HepG2 (cell line): ENCODE data around the gene THEM5. TPM values are rescaled to one million over a fixed set of nuclear protein-coding genes. Genes with fewer than 3 reads are reported as not detected.

ENCODE experiments used
- CC2D1A ChIP-seq: sonication (generic); formaldehyde crosslinking; IDR thresholded peaks from 2 replicates; pipeline ENCODE4 v1.8.1; 2023; ENCODE audit warnings: mild to moderate bottlenecking, missing genetic modification reagents
- CENPT ChIP-seq: sonication (generic); formaldehyde crosslinking; IDR thresholded peaks from 2 replicates; pipeline ENCODE4 v1.8.0; 2022; ENCODE audit warnings: low read depth, mild to moderate bottlenecking, moderate library complexity, missing genetic modification reagents
- HNF4G ChIP-seq, 2 experiments: sonication (generic) in 1 of 2; formaldehyde crosslinking in 1 of 2; IDR thresholded peaks; 2 replicates each; pipeline versions ENCODE4 v1.4.0 to v1.6.1; 2011 to 2020; ENCODE audit warnings: borderline replicate concordance in 2 of 2, low read depth in 2 of 2, mild to moderate bottlenecking in 2 of 2, low read length in 1 of 2, missing genetic modification reagents in 1 of 2, moderate library complexity in 1 of 2
- LCORL ChIP-seq, 2 experiments: fragments of 450-650 bp in 1 of 2; sonication (generic) in 1 of 2; formaldehyde crosslinking in 1 of 2; IDR thresholded peaks; 2 replicates each; pipeline versions ENCODE4 v1.5.0 to v1.6.1; 2017 to 2020; ENCODE audit warnings: antibody characterized with exemption in 1 of 2, missing genetic modification reagents in 1 of 2
- NCOA2 ChIP-seq: sonication (generic); formaldehyde crosslinking; IDR thresholded peaks from 2 replicates; pipeline ENCODE4 v1.8.0; 2022; ENCODE audit warnings: inconsistent platforms
- NFKB2 ChIP-seq: sonication (generic); formaldehyde crosslinking; IDR thresholded peaks from 2 replicates; pipeline ENCODE4 v1.4.0; 2020; ENCODE audit warnings: missing genetic modification reagents, borderline replicate concordance
- PRMT3 ChIP-seq: sonication (generic); formaldehyde crosslinking; IDR thresholded peaks from 2 replicates; pipeline ENCODE4 v1.8.1; 2022; ENCODE audit warnings: low read depth, mild to moderate bottlenecking, moderate library complexity, missing genetic modification reagents, borderline replicate concordance
- PRPF4 ChIP-seq: fragments of 200-400 bp; formaldehyde crosslinking; IDR thresholded peaks from 2 replicates; pipeline ENCODE4 v1.6.1; 2016; ENCODE audit warnings: low read length, low read depth; ENCODE audit not compliant: poor library complexity, severe bottlenecking
- RBFOX2 ChIP-seq: fragments of 200-400 bp; formaldehyde crosslinking; IDR thresholded peaks from 2 replicates; pipeline ENCODE4 v1.6.1; 2017; ENCODE audit warnings: low read depth, mild to moderate bottlenecking, low read length
- RFX1 ChIP-seq: fragments of 450-650 bp; IDR thresholded peaks from 2 replicates; pipeline ENCODE4 v1.6.1; 2017
- SMYD3 ChIP-seq: sonication (generic); formaldehyde crosslinking; IDR thresholded peaks from 2 replicates; pipeline ENCODE4 v1.8.1; 2023; ENCODE audit warnings: mild to moderate bottlenecking, missing genetic modification reagents
- SP5 ChIP-seq: IDR thresholded peaks from 2 replicates; pipeline ENCODE4 v1.6.1; 2016; ENCODE audit warnings: low read depth, borderline replicate concordance
- THRA ChIP-seq: sonication (generic); formaldehyde crosslinking; IDR thresholded peaks from 2 replicates; pipeline ENCODE4 v1.4.0; 2020; ENCODE audit warnings: missing genetic modification reagents, borderline replicate concordance
- TSC22D2 ChIP-seq: sonication (generic); formaldehyde crosslinking; IDR thresholded peaks from 2 replicates; pipeline ENCODE4 v1.5.1; 2020; ENCODE audit warnings: missing genetic modification reagents, mild to moderate bottlenecking, borderline replicate concordance
- ZBTB44 ChIP-seq: sonication (generic); formaldehyde crosslinking; IDR thresholded peaks from 2 replicates; pipeline ENCODE4 v1.4.0; 2020; ENCODE audit warnings: missing genetic modification reagents
- ZFX ChIP-seq: sonication (generic); formaldehyde crosslinking; IDR thresholded peaks from 2 replicates; pipeline ENCODE4 v1.4.0; 2020; ENCODE audit warnings: mild to moderate bottlenecking, low read depth, missing genetic modification reagents, moderate library complexity
- ZNF333 ChIP-seq: sonication (generic); formaldehyde crosslinking; IDR thresholded peaks from 2 replicates; pipeline ENCODE4 v1.4.0; 2020; ENCODE audit warnings: mild to moderate bottlenecking, missing genetic modification reagents, borderline replicate concordance
- ZNF513 ChIP-seq: sonication (generic); formaldehyde crosslinking; conservative IDR thresholded peaks from 2 replicates; pipeline ENCODE4 v1.5.0; 2020; ENCODE audit warnings: missing genetic modification reagents
- ZNF562 ChIP-seq: sonication (generic); formaldehyde crosslinking; IDR thresholded peaks from 2 replicates; pipeline ENCODE4 v1.8.0; 2022; ENCODE audit warnings: missing genetic modification reagents, borderline replicate concordance
- ZNF768 ChIP-seq: sonication (generic); formaldehyde crosslinking; IDR thresholded peaks from 2 replicates; pipeline ENCODE4 v1.4.0; 2020; ENCODE audit warnings: missing genetic modification reagents
- polyA plus RNA-seq, 8 experiments: library from polyadenylated mRNA; depleted of rRNA in 3 of 8; stranded (reverse) in 7 of 8; unstranded in 1 of 8; fragments of >200 nt; fragmentation: Illumina TruSeq in 4 of 8; extraction: Trizol in 4 of 8; gene quantifications; 2 replicates each; pipeline versions ENCODE4 v1.2.1 to v1.2.3, GENCODE V29; 2011 to 2016; ENCODE audit warnings: low read depth in 4 of 8, missing spikeins in 1 of 8, mixed read lengths in 1 of 8; ENCODE audit not compliant: insufficient read depth in 1 of 8
- total RNA-seq, 5 experiments: library from RNA; depleted of rRNA; stranded (reverse); fragments of >200 nt; fragmentation: Illumina TruSeq; extraction: Trizol; gene quantifications; 2 replicates each; pipeline ENCODE4 v1.2.3, GENCODE V29; 2016; ENCODE audit warnings: low read depth in 1 of 5
- TF ChIP-seq, protein P1 (sequence below): sonication (generic); formaldehyde crosslinking; IDR thresholded peaks from 2 replicates; pipeline ENCODE4 v1.9.0; 2021; ENCODE audit warnings: missing genetic modification reagents, mild to moderate bottlenecking, borderline replicate concordance
- TF ChIP-seq, protein P2 (sequence below): conservative IDR thresholded peaks from 2 replicates; pipeline ENCODE4 v1.6.1; 2018; ENCODE audit warnings: missing genetic modification reagents

Gene THEM5
- total and polyA plus RNA-seq, 2 of the 13 experiments (the other 11 are each of a cell fraction or from before 2014, with no cell fraction given), result not detected

- TF ChIP-seq THRA (CRISPR knock-in tag), result peak; percentile 67; the same call in 1 of the 2 replicates
- TF ChIP-seq, protein P1, sequence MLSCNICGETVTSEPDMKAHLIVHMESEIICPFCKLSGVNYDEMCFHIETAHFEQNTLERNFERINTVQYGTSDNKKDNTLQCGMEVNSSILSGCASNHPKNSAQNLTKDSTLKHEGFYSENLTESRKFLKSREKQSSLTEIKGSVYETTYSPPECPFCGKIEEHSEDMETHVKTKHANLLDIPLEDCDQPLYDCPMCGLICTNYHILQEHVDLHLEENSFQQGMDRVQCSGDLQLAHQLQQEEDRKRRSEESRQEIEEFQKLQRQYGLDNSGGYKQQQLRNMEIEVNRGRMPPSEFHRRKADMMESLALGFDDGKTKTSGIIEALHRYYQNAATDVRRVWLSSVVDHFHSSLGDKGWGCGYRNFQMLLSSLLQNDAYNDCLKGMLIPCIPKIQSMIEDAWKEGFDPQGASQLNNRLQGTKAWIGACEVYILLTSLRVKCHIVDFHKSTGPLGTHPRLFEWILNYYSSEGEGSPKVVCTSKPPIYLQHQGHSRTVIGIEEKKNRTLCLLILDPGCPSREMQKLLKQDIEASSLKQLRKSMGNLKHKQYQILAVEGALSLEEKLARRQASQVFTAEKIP (CRISPR knock-in tag), result no peak
- peak; percentile 47; the same call in 1 of the 2 replicates for TF ChIP-seq NCOA2 (CRISPR knock-in tag)
- TF ChIP-seq NFKB2 (CRISPR knock-in tag), result no peak
- TF ChIP-seq ZNF768 (CRISPR knock-in tag), result no peak
- TF ChIP-seq HNF4G (IDR thresholded peaks at IDR 0.05; ENCODE audit: borderline replicate concordance, low read depth, low read length), result peak; percentile 87
- TF ChIP-seq HNF4G (CRISPR knock-in tag; IDR thresholded peaks at IDR 0.05; ENCODE audit: borderline replicate concordance, low read depth), result no peak
- TF ChIP-seq, protein P2, sequence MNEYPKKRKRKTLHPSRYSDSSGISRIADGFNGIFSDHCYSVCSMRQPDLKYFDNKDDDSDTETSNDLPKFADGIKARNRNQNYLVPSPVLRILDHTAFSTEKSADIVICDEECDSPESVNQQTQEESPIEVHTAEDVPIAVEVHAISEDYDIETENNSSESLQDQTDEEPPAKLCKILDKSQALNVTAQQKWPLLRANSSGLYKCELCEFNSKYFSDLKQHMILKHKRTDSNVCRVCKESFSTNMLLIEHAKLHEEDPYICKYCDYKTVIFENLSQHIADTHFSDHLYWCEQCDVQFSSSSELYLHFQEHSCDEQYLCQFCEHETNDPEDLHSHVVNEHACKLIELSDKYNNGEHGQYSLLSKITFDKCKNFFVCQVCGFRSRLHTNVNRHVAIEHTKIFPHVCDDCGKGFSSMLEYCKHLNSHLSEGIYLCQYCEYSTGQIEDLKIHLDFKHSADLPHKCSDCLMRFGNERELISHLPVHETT, result no peak
- TF ChIP-seq ZNF513, result no peak
- no peak for TF ChIP-seq CC2D1A (CRISPR knock-in tag)
- TF ChIP-seq RBFOX2, result no peak
- TF ChIP-seq RFX1, result no peak
- TF ChIP-seq TSC22D2 (CRISPR knock-in tag), result no peak
- no peak for TF ChIP-seq ZNF562 (CRISPR knock-in tag)
- no peak for TF ChIP-seq PRPF4
- TF ChIP-seq ZFX (CRISPR knock-in tag), result no peak
- no peak for TF ChIP-seq SMYD3 (CRISPR knock-in tag)
- no peak for TF ChIP-seq ZBTB44 (CRISPR knock-in tag)
- no peak for TF ChIP-seq CENPT (CRISPR knock-in tag)
- peak; percentile 65 for TF ChIP-seq SP5
- TF ChIP-seq PRMT3, result no peak
- no peak for TF ChIP-seq LCORL (IDR thresholded peaks at IDR 0.05)
- peak; percentile 73; the same call in 1 of the 2 replicates for TF ChIP-seq LCORL (CRISPR knock-in tag; IDR thresholded peaks at IDR 0.05)
- TF ChIP-seq ZNF333 (CRISPR knock-in tag), result no peak
These were observed 19.3 kb downstream of the THEM5 start (continued) for GRCh38 chr1:151834239-151834638.
